ENCODE results near the gene DIAPH2.

The DIAPH2 gene

GRCh38 chrX:97538745-97539144 lies 854.1 kb downstream of the DIAPH2 start:
- no peaks in the 10 kb centered on the region for H3K9me3 ChIP-seq (ENCODE audit: insufficient read depth, low read depth, low read length)
- H3K9ac ChIP-seq (ENCODE audit: low read depth, low read length, poor library complexity, severe bottlenecking) = no peak overlapping the region
- no peaks in the 10 kb centered on the region for H3K9me2 ChIP-seq (replicated peaks; ENCODE audit: low read depth, low read length)
- no peak for TF ChIP-seq CTCF (conservative IDR thresholded peaks at IDR 0.05; ENCODE audit: low read length)
- TF ChIP-seq EZH2phosphoT487 (IDR thresholded peaks at IDR 0.05; ENCODE audit: borderline replicate concordance) = no peak
- no peaks in the 10 kb centered on the region for H4K20me1 ChIP-seq (ENCODE audit: insufficient read depth, low read length, poor library complexity, severe bottlenecking)
- no peak overlapping the region for H3K4me3 ChIP-seq (ENCODE audit: low read length, poor library complexity, severe bottlenecking)
- no peaks in the 10 kb centered on the region for H3K79me2 ChIP-seq (ENCODE audit: insufficient read depth, low read length)
- H2AFZ ChIP-seq (ENCODE audit: low read length) = no peak overlapping the region
- no peaks in the 10 kb centered on the region for H3K4me1 ChIP-seq (ENCODE audit: insufficient read depth, low read length, poor library complexity, severe bottlenecking)
- no peaks in the 10 kb centered on the region for H3K27me3 ChIP-seq (ENCODE audit: insufficient read depth, low read length, poor library complexity, severe bottlenecking)
- H3K36me3 ChIP-seq (ENCODE audit: insufficient read depth, low read length) = no peaks in the 10 kb centered on the region
- H3K4me2 ChIP-seq (ENCODE audit: low read depth, low read length, poor library complexity, severe bottlenecking) = no peak overlapping the region
- H3F3A ChIP-seq (ENCODE audit: low read depth) = no peaks in the 10 kb centered on the region

GRCh38 chrX:97539970-97540519 lies 855.4 kb downstream of the DIAPH2 start:
- Histone ChIP-seq H3K4me2 (ENCODE audit: low read depth, low read length, poor library complexity, severe bottlenecking) (no peak overlapping the region), H3K4me1 (ENCODE audit: insufficient read depth, low read length, poor library complexity, severe bottlenecking) (no peaks in the 10 kb centered on the region), H3K4me3 (ENCODE audit: low read length, poor library complexity, severe bottlenecking) (no peak overlapping the region), H3K9me2 (replicated peaks; ENCODE audit: low read depth, low read length) (no peaks in the 10 kb centered on the region), H3K36me3 (ENCODE audit: insufficient read depth, low read length) (no peaks in the 10 kb centered on the region), H3K9me3 (ENCODE audit: insufficient read depth, low read depth, low read length) (no peaks in the 10 kb centered on the region), H2AFZ (ENCODE audit: low read length) (no peak overlapping the region), H3F3A (ENCODE audit: low read depth) (no peaks in the 10 kb centered on the region), H3K27me3 (ENCODE audit: insufficient read depth, low read length, poor library complexity, severe bottlenecking) (no peaks in the 10 kb centered on the region), H3K9ac (ENCODE audit: low read depth, low read length, poor library complexity, severe bottlenecking) (no peak overlapping the region), H3K79me2 (ENCODE audit: insufficient read depth, low read length) (no peaks in the 10 kb centered on the region), H4K20me1 (ENCODE audit: insufficient read depth, low read length, poor library complexity, severe bottlenecking) (no peaks in the 10 kb centered on the region)
- TF ChIP-seq CTCF (conservative IDR thresholded peaks at IDR 0.05; ENCODE audit: low read length) (no peak), EZH2phosphoT487 (IDR thresholded peaks at IDR 0.05; ENCODE audit: borderline replicate concordance) (no peak)

- Histone ChIP-seq H4K20me1 (ENCODE audit: insufficient read depth, low read length, poor library complexity, severe bottlenecking) (no peaks in the 10 kb centered on the region), H3K4me1 (ENCODE audit: insufficient read depth, low read length, poor library complexity, severe bottlenecking) (no peaks in the 10 kb centered on the region), H3K9ac (ENCODE audit: low read depth, low read length, poor library complexity, severe bottlenecking) (no peak overlapping the region), H3K4me3 (ENCODE audit: low read length, poor library complexity, severe bottlenecking) (no peak overlapping the region), H3K4me2 (ENCODE audit: low read depth, low read length, poor library complexity, severe bottlenecking) (no peak overlapping the region), H3K9me3 (ENCODE audit: insufficient read depth, low read depth, low read length) (no peaks in the 10 kb centered on the region), H2AFZ (ENCODE audit: low read length) (no peak overlapping the region), H3K27me3 (ENCODE audit: insufficient read depth, low read length, poor library complexity, severe bottlenecking) (no peaks in the 10 kb centered on the region), H3K79me2 (ENCODE audit: insufficient read depth, low read length) (no peaks in the 10 kb centered on the region), H3K36me3 (ENCODE audit: insufficient read depth, low read length) (no peaks in the 10 kb centered on the region), H3K9me2 (replicated peaks; ENCODE audit: low read depth, low read length) (no peaks in the 10 kb centered on the region), H3F3A (ENCODE audit: low read depth) (no peaks in the 10 kb centered on the region)
- no peak for TF ChIP-seq EZH2phosphoT487 (IDR thresholded peaks at IDR 0.05; ENCODE audit: borderline replicate concordance)
- TF ChIP-seq CTCF (conservative IDR thresholded peaks at IDR 0.05; ENCODE audit: low read length) = no peak
These were observed 863.4 kb downstream of the DIAPH2 start for GRCh38 chrX:97547877-97548578.
